AG10803 (cell line): Measurements from ENCODE around the gene LRRN1.

ENCODE experiments used
- DNase-seq: peaks from one replicate; pipeline ENCODE4 v3.0.0; 2010; ENCODE audit warnings: low read depth
- H3K4me3 ChIP-seq: 2 replicates; pipeline ENCODE4 v1.5.1; 2011; ENCODE audit warnings: mild to moderate bottlenecking, low read length, control low read depth
- CTCF ChIP-seq: conservative IDR thresholded peaks from 2 replicates; pipeline ENCODE4 v1.5.1; 2011; ENCODE audit warnings: mild to moderate bottlenecking, low read length, control low read depth, inconsistent platforms

LRRN1 gene

GRCh38 chr3:3799173-3800079, at the start of gene LRRN1:
Gene LRRN1 (plus strand): TSS chr3:3799431. CDS start chr3:3844642, 45,211 bp downstream.
- no peak for TF ChIP-seq CTCF
- no peak for DNase-seq
- H3K4me3 ChIP-seq = no peak within 1 kb of the TSS

GRCh38 chr3:3753416-3753815, 45.8 kb upstream of the LRRN1 start:
- no peak for TF ChIP-seq CTCF
- DNase-seq = no peak
- H3K4me3 ChIP-seq = no peak overlapping the region

GRCh38 chr3:3765661-3766060, 33.6 kb upstream of the LRRN1 start:
- H3K4me3 ChIP-seq = no peak overlapping the region
- DNase-seq = no peak
- no peak for TF ChIP-seq CTCF

GRCh38 chr3:3766140-3766539, 33.1 kb upstream of the LRRN1 start:
- DNase-seq = no peak
- no peak for TF ChIP-seq CTCF

GRCh38 chr3:3771094-3771493, 28.1 kb upstream of the LRRN1 start:
- no peak overlapping the region for H3K4me3 ChIP-seq
- no peak for TF ChIP-seq CTCF
- DNase-seq = no peak

More at GRCh38 chr3:3766140-3766539, 33.1 kb upstream of the LRRN1 start:
- no peak overlapping the region for H3K4me3 ChIP-seq

- H3K4me3 ChIP-seq = no peak overlapping the region
- DNase-seq = no peak
- TF ChIP-seq CTCF = no peak
Observed at GRCh38 chr3:3771567-3771966, 27.7 kb upstream of the LRRN1 start.

GRCh38 chr3:3772338-3772737, 26.9 kb upstream of the LRRN1 start:
- no peak for TF ChIP-seq CTCF
- no peak overlapping the region for H3K4me3 ChIP-seq
- no peak for DNase-seq
